Midbrain (tissue), 1 donor: ENCODE data around the gene ACTN2.
"Not testable (repeated sequence)": the region's sequence is repeated elsewhere in the genome, so short reads cannot be mapped to it uniquely, and the experiment has no call there.

Experiments
- DNase-seq: peaks from one replicate; lab custom pipeline; 2025; lab: John Stamatoyannopoulos, UW

The ACTN2 gene

GRCh38 chr1:236685917-236686814, at the start of gene ACTN2:
ACTN2 (plus strand) TSS chr1:236686499; CDS start chr1:236686674, 175 bp downstream.
- DNase-seq, result peak; percentile 43

- DNase-seq, result no peak
Observed at GRCh38 chr1:236638945-236639344, 47.4 kb upstream of the ACTN2 start.

GRCh38 chr1:236639686-236640085, 46.6 kb upstream of the ACTN2 start:
- no peak for DNase-seq

- no peak for DNase-seq
Observed at GRCh38 chr1:236642763-236643162, 43.5 kb upstream of the ACTN2 start.

- DNase-seq, result no peak
Observed at GRCh38 chr1:236645016-236645680, 41.2 kb upstream of the ACTN2 start.

GRCh38 chr1:236654511-236654910, 31.8 kb upstream of the ACTN2 start:
- no peak for DNase-seq

GRCh38 chr1:236654957-236655356, 31.3 kb upstream of the ACTN2 start:
- no peak for DNase-seq

- DNase-seq, result no peak
Observed at GRCh38 chr1:236657398-236657797, 28.9 kb upstream of the ACTN2 start.

GRCh38 chr1:236659792-236660587, 26.3 kb upstream of the ACTN2 start:
- no peak for DNase-seq

GRCh38 chr1:236663934-236664333, 22.4 kb upstream of the ACTN2 start:
- no peak for DNase-seq

GRCh38 chr1:236668909-236669308, 17.4 kb upstream of the ACTN2 start:
- DNase-seq, result not testable (repeated sequence)

GRCh38 chr1:236670060-236670459, 16.2 kb upstream of the ACTN2 start:
- no peak for DNase-seq

- no peak for DNase-seq
Observed at GRCh38 chr1:236673289-236673919, 12.9 kb upstream of the ACTN2 start.

- no peak for DNase-seq
Observed at GRCh38 chr1:236677641-236678235, 8.6 kb upstream of the ACTN2 start.

GRCh38 chr1:236681219-236681618, 5.1 kb upstream of the ACTN2 start:
- DNase-seq, result no peak

GRCh38 chr1:236685205-236685916, 938 bp upstream of the ACTN2 start:
- DNase-seq, result no peak

- DNase-seq, result no peak
Observed at GRCh38 chr1:236686815-236687160, 489 bp downstream of the ACTN2 start.

- no peak for DNase-seq
Observed at GRCh38 chr1:236687273-236687672, 974 bp downstream of the ACTN2 start.

GRCh38 chr1:236688705-236689104, 2.4 kb downstream of the ACTN2 start:
- DNase-seq, result no peak

GRCh38 chr1:236689713-236690569, 3.6 kb downstream of the ACTN2 start:
- DNase-seq, result no peak
